TTC549 (cell line): ENCODE results near the gene NCDN.

Experiments used
- FAIRE-seq: peaks from 2 replicates; lab custom pipeline; 2012; peaks lifted over from hg19 to GRCh38; lab: Jason Lieb, UNC

The NCDN gene, protein sequence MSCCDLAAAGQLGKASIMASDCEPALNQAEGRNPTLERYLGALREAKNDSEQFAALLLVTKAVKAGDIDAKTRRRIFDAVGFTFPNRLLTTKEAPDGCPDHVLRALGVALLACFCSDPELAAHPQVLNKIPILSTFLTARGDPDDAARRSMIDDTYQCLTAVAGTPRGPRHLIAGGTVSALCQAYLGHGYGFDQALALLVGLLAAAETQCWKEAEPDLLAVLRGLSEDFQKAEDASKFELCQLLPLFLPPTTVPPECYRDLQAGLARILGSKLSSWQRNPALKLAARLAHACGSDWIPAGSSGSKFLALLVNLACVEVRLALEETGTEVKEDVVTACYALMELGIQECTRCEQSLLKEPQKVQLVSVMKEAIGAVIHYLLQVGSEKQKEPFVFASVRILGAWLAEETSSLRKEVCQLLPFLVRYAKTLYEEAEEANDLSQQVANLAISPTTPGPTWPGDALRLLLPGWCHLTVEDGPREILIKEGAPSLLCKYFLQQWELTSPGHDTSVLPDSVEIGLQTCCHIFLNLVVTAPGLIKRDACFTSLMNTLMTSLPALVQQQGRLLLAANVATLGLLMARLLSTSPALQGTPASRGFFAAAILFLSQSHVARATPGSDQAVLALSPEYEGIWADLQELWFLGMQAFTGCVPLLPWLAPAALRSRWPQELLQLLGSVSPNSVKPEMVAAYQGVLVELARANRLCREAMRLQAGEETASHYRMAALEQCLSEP

GRCh38 chr1:35557611-35558373 is at the start of gene NCDN:
NCDN (plus strand) TSS chr1:35557799; CDS start chr1:35558191, 392 bp downstream.
- peak; percentile 3 for FAIRE-seq

DNA sequence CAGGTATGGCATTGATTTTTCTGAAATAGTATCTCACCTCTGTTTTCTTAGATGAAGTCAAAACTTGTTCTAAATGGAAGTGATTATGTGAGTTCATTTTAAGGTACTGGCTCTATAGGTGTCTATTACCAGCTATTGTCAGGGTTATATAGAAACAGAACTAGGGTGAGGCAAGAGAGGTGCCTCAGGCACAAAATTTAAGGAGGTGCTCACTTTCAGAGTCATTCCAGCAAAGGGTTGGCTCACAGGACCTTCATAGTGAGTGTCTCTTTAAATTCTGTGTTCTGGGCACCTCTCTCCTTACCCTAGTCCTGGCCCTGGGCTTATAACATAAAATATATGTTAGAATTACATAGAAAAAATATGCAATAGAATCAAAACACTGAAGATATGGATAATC is 49.7 kb upstream of the NCDN start:
- FAIRE-seq = no peak

- FAIRE-seq = no peak
Measured at GRCh38 chr1:35509558-35509957, 48.0 kb upstream of the NCDN start.

DNA sequence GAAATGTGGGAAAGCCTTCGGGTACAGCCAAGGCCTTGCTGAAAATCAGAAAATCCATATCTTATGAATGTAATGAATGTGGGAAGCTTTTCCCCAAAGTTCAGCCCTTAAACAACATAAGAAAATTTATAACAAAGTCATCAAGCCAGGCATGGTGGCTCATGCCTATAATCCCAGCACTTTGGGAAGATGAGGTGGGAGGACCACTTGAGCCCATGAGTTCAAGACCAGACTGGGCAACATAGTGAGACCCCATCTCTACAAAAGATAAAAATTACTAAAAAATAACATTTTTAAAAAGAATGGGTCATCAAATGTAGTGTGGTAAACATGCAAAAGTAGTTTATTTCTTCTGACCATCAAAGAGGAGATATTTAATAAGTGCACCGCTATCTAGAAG is 46.3 kb upstream of the NCDN start:
- no peak for FAIRE-seq

DNA sequence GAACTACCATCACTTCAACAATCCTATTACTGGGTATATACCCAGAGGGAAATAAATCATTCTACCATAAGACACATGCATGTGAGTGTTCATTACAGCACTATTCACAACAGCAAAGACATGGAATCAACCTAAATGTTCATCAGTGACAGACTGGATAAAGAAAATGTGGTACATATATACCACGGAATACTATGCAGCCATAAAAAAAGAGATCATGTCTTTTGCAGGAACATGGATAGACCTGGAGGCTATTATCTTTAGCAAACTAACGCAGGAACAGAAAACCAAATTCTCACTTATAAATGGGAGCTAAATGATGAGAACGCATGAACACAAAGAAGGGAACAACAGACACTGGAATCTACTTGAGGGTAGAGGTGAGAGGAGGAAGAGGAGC is 39.4 kb upstream of the NCDN start:
- FAIRE-seq = no peak

GRCh38 chr1:35519432-35519831 is 38.2 kb upstream of the NCDN start:
- no peak for FAIRE-seq

DNA sequence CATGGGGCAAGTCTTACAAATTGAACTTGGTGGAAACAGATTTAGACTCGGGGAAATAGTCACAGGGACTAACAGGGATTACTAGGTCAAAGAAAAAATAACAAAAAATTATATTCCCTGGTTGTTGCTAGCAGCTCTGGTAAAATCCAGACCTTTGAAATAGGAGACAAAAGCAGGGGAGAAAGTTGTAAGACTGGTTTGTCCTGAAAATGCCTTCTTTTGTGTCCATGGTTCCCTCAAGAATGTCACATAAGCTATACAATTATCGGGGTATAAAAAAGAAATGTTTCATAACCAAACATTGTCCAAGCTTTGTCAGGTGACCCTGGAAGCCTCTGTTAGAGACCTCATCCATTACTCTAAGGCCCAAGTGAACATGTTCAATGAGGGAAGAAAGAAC is 33.5 kb upstream of the NCDN start:
- no peak for FAIRE-seq

DNA sequence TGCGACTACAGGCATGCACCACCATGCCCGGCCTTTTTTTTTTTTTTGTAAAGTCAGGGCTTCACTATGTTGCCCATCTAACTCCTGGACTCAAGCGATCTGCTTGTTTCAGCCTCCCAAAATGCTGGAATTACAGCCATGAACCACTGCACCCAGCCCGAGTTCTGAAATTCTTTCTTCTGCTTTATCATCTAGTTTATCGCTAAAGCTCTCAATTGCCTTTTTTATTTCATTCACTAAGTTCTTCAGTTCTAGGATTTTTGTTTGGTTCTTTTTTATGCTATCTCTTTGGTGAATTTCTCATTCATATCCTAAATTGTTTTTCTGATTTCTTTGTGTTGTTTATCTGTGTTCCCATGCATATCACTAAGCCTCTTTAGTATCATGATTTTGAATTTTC is 27.4 kb upstream of the NCDN start:
- no peak for FAIRE-seq

DNA sequence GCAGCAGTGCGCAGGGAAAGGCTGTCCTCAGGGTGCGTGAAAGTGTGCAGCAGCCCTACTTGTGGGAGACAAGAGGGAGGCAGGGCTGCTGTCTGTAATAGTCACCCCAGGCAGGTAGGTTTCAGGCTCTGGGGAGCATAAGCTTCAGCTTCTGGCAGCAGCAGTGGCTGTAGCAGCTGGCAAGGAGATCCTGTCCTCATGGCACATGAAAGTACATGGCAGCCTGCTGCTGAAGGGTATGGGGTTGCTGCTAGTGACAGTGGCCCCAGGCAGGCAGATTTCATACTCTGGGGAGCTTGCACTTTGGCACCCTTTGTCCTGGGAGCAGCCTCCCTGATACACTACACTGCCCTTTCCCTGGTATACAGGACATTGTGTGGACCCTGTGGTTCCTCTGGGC is 26.7 kb upstream of the NCDN start:
- FAIRE-seq = no peak

GRCh38 chr1:35531368-35531767 is 26.2 kb upstream of the NCDN start:
- no peak for FAIRE-seq

DNA sequence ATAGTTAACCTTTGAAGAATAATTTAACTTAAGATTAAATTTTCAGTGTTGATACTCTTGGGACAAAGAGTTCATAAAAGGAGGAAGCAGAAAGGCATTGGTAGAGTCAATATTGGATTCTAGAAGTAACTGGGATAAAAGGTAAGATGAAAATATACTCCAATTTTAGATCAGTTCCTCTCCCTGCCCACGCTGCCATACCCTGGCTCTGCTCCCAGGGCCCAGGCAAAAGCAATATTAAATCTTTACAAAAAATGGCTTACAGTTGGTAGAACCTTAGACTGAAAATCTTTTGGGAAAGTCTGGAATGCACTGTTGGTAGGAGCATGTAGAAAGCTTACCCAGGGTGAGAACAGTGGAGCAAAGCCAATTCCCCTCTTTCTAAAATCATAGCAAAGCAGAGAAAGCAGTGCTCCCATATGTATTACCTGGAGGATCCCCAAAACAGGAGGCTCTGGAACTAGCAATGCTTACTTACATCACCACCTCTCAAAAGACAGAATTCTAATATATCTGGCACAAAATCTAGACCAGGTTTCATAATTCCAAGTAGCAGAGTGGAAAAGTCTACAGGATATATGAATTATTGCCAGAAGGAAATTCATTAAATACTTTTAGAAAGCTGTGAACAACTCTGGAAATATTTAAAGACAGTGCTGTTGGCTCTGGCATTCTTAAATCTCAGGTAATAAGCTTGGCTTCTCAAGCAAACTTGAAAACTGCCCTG is 24.9 kb upstream of the NCDN start:
- no peak for FAIRE-seq

DNA sequence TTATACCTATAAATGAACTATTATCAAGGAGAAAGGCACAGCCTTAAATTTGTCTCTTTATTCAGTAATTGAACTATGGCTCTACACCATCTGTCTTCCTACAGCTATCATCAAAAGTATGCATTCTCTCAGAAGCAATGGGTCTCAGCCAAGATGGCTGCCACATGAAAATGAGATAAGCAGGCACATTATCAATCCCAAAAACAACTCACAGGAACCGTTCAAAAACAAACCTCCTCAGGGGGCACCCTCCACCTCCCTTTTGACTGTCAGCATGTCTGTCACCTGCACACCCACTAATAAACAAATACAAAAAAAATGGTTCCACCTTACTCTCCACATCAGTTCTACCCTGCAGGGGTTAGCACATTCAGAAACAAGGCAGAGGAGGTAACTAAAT is 24.0 kb upstream of the NCDN start:
- FAIRE-seq = no peak

- no peak for FAIRE-seq
Measured at GRCh38 chr1:35535243-35535642, 22.4 kb upstream of the NCDN start.

- no peak for FAIRE-seq
Measured at GRCh38 chr1:35536556-35537162, 20.9 kb upstream of the NCDN start.

- FAIRE-seq = no peak
Measured at GRCh38 chr1:35537806-35538205, 19.8 kb upstream of the NCDN start.

DNA sequence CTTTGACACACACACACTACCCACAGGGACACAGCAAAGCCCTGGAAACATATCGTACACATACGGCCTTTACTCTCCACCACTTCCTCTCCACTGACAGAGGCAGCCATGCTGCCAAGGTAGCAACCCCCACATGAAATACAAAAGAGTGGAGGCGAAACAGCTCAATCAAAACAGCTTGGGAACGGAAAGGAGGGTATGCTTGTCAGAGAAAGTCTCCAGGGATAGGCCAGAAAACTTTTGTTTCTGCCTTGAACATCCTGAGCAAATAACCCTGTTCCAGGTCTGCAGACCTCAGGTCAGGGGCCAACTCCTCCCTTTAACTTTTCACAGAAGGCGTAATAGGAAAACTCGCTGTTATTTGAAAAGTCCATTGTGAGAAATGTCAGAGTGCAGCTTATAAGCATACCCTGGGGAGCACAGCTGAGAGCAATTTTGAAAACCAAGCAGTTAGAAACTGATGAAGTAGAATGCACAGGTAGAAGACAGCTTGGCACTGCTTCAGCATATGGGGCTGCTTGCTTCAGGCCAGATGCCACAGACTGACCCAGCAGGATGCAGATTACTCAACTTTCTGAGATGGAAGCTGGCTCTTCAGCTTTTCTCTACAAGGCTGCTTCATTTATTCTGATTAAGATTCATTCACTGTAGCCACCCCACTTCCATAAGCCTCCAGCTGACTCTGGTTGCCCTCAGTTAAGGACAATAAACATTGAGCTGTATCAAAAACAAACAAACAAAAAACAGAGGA is 18.4 kb upstream of the NCDN start:
- no peak for FAIRE-seq

DNA sequence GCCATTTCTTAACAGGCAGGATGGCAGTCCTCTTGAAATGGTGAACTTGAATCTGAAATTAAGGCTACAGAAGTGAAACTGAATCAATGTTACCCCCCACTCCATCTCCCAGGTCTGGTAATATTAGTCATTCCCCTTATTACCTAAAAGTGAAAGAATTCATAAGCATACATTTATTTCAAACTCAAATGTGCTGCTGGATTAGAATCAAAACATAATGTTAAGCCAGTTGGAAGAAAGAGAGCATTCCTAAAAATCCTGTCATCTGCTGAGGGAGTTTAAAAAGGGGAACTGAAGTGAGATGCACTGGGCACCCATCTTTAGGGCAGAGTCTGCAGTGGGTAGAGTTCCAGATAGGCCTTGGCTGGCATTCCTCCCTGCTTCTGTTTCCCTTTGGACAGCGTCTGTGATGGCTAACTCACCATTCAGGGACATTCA is 17.8 kb upstream of the NCDN start:
- no peak for FAIRE-seq

- FAIRE-seq = no peak
Measured at GRCh38 chr1:35544976-35545375, 12.6 kb upstream of the NCDN start.

- no peak for FAIRE-seq
Measured at GRCh38 chr1:35546614-35547013, 11.0 kb upstream of the NCDN start.

DNA sequence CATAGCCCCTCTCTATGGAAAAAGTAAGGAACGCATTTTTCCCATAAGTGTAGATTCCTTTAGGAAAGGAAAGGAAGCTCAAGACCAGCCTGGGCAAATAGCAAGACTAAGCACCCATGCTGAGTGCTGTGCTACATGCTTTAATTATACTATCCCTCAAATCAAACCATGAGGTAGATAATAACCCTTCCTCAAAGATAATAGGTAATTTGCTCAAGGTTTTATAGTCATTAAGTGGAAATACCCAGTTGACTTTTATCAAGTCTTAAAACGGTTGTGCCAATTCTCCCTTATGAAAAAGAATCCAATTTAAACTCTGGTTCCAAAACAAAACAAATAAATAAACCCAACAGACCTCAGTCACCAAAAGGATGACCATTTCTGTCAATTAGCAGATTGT is 3.7 kb upstream of the NCDN start:
- FAIRE-seq = no peak
